ENCODE data around the gene ITGAE.
"Not testable (repeated sequence)": the region's sequence is repeated elsewhere in the genome, so short reads cannot be mapped to it uniquely, and the experiment has no call there.

ITGAE gene

GRCh38 chr17:3794557-3795389 is 6.2 kb downstream of the ITGAE start:
- no peak for DNase-seq

GRCh38 chr17:3794152-3794551 is 6.8 kb downstream of the ITGAE start:
- not testable (repeated sequence) for DNase-seq

GRCh38 chr17:3793258-3793657 is 7.7 kb downstream of the ITGAE start:
- not testable (repeated sequence) for DNase-seq

GRCh38 chr17:3792481-3792880 is 8.5 kb downstream of the ITGAE start:
- no peak for DNase-seq

- DNase-seq, result no peak
Observed at GRCh38 chr17:3788200-3788599, 12.8 kb downstream of the ITGAE start.

GRCh38 chr17:3785323-3785722 is 15.7 kb downstream of the ITGAE start:
- DNase-seq, result not testable (repeated sequence)

GRCh38 chr17:3782751-3783150 is 18.2 kb downstream of the ITGAE start:
- DNase-seq, result no peak

- DNase-seq, result no peak
Observed at GRCh38 chr17:3780986-3781385, 20.0 kb downstream of the ITGAE start.

GRCh38 chr17:3777366-3778120 is 23.4 kb downstream of the ITGAE start:
- DNase-seq, result no peak

GRCh38 chr17:3773966-3774365 is 27.0 kb downstream of the ITGAE start:
- no peak for DNase-seq

- no peak for DNase-seq
Observed at GRCh38 chr17:3773511-3773910, 27.5 kb downstream of the ITGAE start.

- no peak for DNase-seq
Observed at GRCh38 chr17:3772764-3773163, 28.2 kb downstream of the ITGAE start.

GRCh38 chr17:3771140-3771539 is 29.8 kb downstream of the ITGAE start:
- DNase-seq, result no peak

GRCh38 chr17:3770466-3770865 is 30.5 kb downstream of the ITGAE start:
- DNase-seq, result no peak

- DNase-seq, result no peak
Observed at GRCh38 chr17:3768769-3769168, 32.2 kb downstream of the ITGAE start.

GRCh38 chr17:3768341-3768740 is 32.6 kb downstream of the ITGAE start:
- DNase-seq, result no peak

GRCh38 chr17:3766779-3767178 is 34.2 kb downstream of the ITGAE start:
- no peak for DNase-seq

GRCh38 chr17:3765981-3766380 is 35.0 kb downstream of the ITGAE start:
- DNase-seq, result no peak

GRCh38 chr17:3763777-3764170 is 37.2 kb downstream of the ITGAE start:
- DNase-seq, result no peak

GRCh38 chr17:3762922-3763776 is 37.8 kb downstream of the ITGAE start:
- DNase-seq, result no peak

- no peak for DNase-seq
Observed at GRCh38 chr17:3761918-3762380, 39.0 kb downstream of the ITGAE start.

GRCh38 chr17:3761036-3761917 is 39.7 kb downstream of the ITGAE start:
- DNase-seq, result no peak
